CD14-positive monocyte (primary cell): ENCODE measurements around the gene HIVEP3. TPM values are rescaled to one million over a fixed set of nuclear protein-coding genes. Genes with fewer than 3 reads are reported as not detected.

Experiments used
- DNase-seq, 3 donors: peaks; one replicate each; pipeline ENCODE4 v3.0.0-alpha.2; 2011 to 2022
- H2AFZ ChIP-seq: 2 replicates; pipeline ENCODE4 v1.6.0; 2012; ENCODE audit warnings: mild to moderate bottlenecking, low read depth, low read length, inconsistent platforms; ENCODE audit not compliant: insufficient read depth, poor library complexity, severe bottlenecking
- H3K27ac ChIP-seq, 2 donors: 1 replicate in 1 of 2; 2 replicates in 1 of 2; pipeline ENCODE4 v1.5.1; 2012 to 2013; ENCODE audit warnings: low read length in 2 of 2, control low read depth in 1 of 2, inconsistent platforms in 1 of 2, low read depth in 1 of 2, mild to moderate bottlenecking in 1 of 2
- H3K27me3 ChIP-seq, 2 donors: one replicate each; pipeline versions ENCODE4 v1.6.0 to v1.6.1; 2011 to 2013; ENCODE audit warnings: low read length in 2 of 2; ENCODE audit not compliant: control insufficient read depth in 2 of 2, insufficient read depth in 2 of 2
- H3K36me3 ChIP-seq, 2 donors: replicated peaks in 1 of 2; 1 replicate in 1 of 2; 2 replicates in 1 of 2; pipeline versions ENCODE4 v1.5.1 to v1.6.1; 2012 to 2013; ENCODE audit warnings: low read length in 2 of 2, control low read depth in 1 of 2, inconsistent platforms in 1 of 2, mild to moderate bottlenecking in 1 of 2; ENCODE audit not compliant: insufficient read depth in 2 of 2, control insufficient read depth in 1 of 2
- H3K4me1 ChIP-seq, 2 donors: 1 replicate in 1 of 2; 2 replicates in 1 of 2; pipeline versions ENCODE4 v1.5.1 to v1.6.1; 2012 to 2013; ENCODE audit warnings: low read length in 2 of 2, control low read depth in 1 of 2, inconsistent platforms in 1 of 2, mild to moderate bottlenecking in 1 of 2, moderate library complexity in 1 of 2; ENCODE audit not compliant: insufficient read depth in 2 of 2, control insufficient read depth in 1 of 2
- H3K4me2 ChIP-seq: replicated peaks from 2 replicates; pipeline ENCODE3; 2012; ENCODE audit warnings: low read length, moderate library complexity, mild to moderate bottlenecking; ENCODE audit not compliant: poor library complexity, severe bottlenecking; ENCODE audit errors: extremely low read depth
- H3K4me3 ChIP-seq, 3 experiments: fragments of 200-600 bp in 1 of 3; sonication (generic) in 1 of 3; replicated peaks in 1 of 3; 1 replicate in 2 of 3; 2 replicates in 1 of 3; pipeline ENCODE4 v1.5.1; 2011 to 2013; ENCODE audit warnings: low read length in 3 of 3, mild to moderate bottlenecking in 3 of 3, control low read depth in 2 of 3, low read depth in 2 of 3, inconsistent platforms in 1 of 3, moderate library complexity in 1 of 3
- H3K79me2 ChIP-seq: 2 replicates; pipeline ENCODE4 v1.6.0; 2012; ENCODE audit warnings: mild to moderate bottlenecking, control low read depth, inconsistent platforms, low read length, moderate library complexity; ENCODE audit not compliant: insufficient read depth
- H3K9ac ChIP-seq: 2 replicates; pipeline ENCODE4 v1.6.0; 2017; ENCODE audit warnings: low read length, mild to moderate bottlenecking; ENCODE audit not compliant: insufficient read depth, poor library complexity, severe bottlenecking
- H3K9me3 ChIP-seq, 2 donors: replicated peaks in 1 of 2; 1 replicate in 1 of 2; 2 replicates in 1 of 2; pipeline versions ENCODE4 v1.5.1 to v1.6.1; 2012 to 2013; ENCODE audit warnings: low read length in 2 of 2, control low read depth in 1 of 2; ENCODE audit not compliant: control insufficient read depth in 1 of 2, insufficient read depth in 1 of 2
- H4K20me1 ChIP-seq: 2 replicates; pipeline ENCODE4 v1.6.0; 2012; ENCODE audit warnings: mild to moderate bottlenecking, low read length, control low read depth, moderate library complexity; ENCODE audit not compliant: insufficient read depth
- H3K27ac Mint-ChIP-seq, 7 donors: one replicate each; pipeline ENCODE4 v1.8.0; 2020; ENCODE audit warnings: mild to moderate bottlenecking in 7 of 7, mixed read lengths in 7 of 7, moderate library complexity in 6 of 7, inconsistent platforms in 2 of 7
- H3K27me3 Mint-ChIP-seq, 3 donors: one replicate each; pipeline ENCODE4 v1.8.0; 2021 to 2022; ENCODE audit warnings: low read depth in 3 of 3, mild to moderate bottlenecking in 3 of 3, mixed read lengths in 3 of 3, moderate library complexity in 3 of 3, inconsistent platforms in 1 of 3
- H3K36me3 Mint-ChIP-seq, 2 donors: one replicate each; pipeline ENCODE4 v1.8.0; 2020; ENCODE audit warnings: mixed read lengths in 2 of 2, inconsistent platforms in 1 of 2, mild to moderate bottlenecking in 1 of 2
- H3K4me1 Mint-ChIP-seq: one replicate; pipeline ENCODE4 v1.8.0; 2020; ENCODE audit warnings: mild to moderate bottlenecking, mixed read lengths
- H3K4me3 Mint-ChIP-seq, 2 donors: one replicate each; pipeline ENCODE4 v1.8.0; 2020; ENCODE audit warnings: mild to moderate bottlenecking in 2 of 2, mixed read lengths in 2 of 2, moderate library complexity in 1 of 2
- H3K9me3 Mint-ChIP-seq, 7 donors: one replicate each; pipeline ENCODE4 v1.8.0; 2020 to 2022; ENCODE audit warnings: mixed read lengths in 7 of 7, mild to moderate bottlenecking in 6 of 7, moderate library complexity in 6 of 7, inconsistent platforms in 2 of 7
- CTCF ChIP-seq: fragments of 200-600 bp; IDR thresholded peaks from one replicate; pipeline ENCODE4 v1.8.0; 2022; ENCODE audit warnings: antibody characterized with exemption, mild to moderate bottlenecking
- WGBS: methylation state at CpG from one replicate; pipeline ENCODE4 v1.1.5; 2013; ENCODE audit warnings: missing lambda C conversion rate; ENCODE audit not compliant: insufficient coverage; 5-methylcytosine and 5-hydroxymethylcytosine counted together
- intact Hi-C, 2 donors: fragments of 100-400 bp; cut with micrococcal nuclease; formaldehyde crosslinking; loops; one replicate each; pipeline versions ENCODE4 v1.15.0 to v1.15.1; 2023
- polyA plus RNA-seq, 3 donors: library from polyadenylated mRNA; depleted of rRNA in 1 of 3; unstranded in 2 of 3; stranded (reverse) in 1 of 3; fragments of 300-500 nt in 2 of 3; fragments of >200 nt in 1 of 3; fragmentation: Illumina TruSeq in 2 of 3; gene quantifications; 1 replicate in 2 of 3; 2 replicates in 1 of 3; pipeline ENCODE4 v1.2.3, GENCODE V29; 2012 to 2021

The HIVEP3 gene
- polyA plus RNA-seq, 3 donors = 1.2 to 3.7 (median 1.8) TPM

DNA sequence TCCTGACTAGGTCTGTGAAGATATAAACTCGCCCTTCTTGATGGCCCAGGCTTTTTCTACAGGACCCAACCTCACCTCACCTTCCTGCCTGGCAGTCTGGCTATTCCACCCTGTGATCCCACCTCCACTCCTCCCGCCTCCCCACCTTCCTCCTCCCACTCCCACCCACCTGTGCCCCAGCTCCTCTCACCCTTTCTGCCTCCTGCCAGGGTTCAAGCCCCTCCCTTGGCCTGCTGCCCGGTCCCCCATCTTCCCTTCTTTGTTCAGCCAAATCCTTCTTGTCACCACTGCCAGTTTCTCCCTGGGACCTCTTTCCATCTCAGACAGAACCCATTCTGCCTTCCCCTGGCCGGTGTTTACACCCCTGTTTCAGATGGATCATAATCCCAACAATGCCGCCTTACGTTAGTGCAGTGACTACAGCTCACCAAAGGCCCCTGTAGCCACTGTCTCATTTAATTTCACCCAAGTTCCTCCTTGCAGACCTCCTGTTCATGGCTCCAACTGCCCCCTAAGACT lies 306.7 kb downstream of the HIVEP3 start:
- WGBS = 93% methylated on average over 6 of the region's 6 CpGs
- Histone ChIP-seq H3K36me3 (no peaks in the 10 kb centered on the region), H3K27ac (no peak overlapping the region), H3K9ac (no peak overlapping the region), H3K27me3 (no peaks in the 10 kb centered on the region), H4K20me1 (peaks cover 86% of the 10 kb centered on the region), H3K9me3 (no peaks in the 10 kb centered on the region), H3K4me3 (no peak overlapping the region), H3K4me2 (no peak overlapping the region), H3K79me2 (no peaks in the 10 kb centered on the region), H2AFZ (no peak overlapping the region), H3K4me1 (peaks cover 5 to 10% of the 10 kb centered on the region in 2 donors)
- H3K4me1 Mint-ChIP-seq = peaks cover 22% of the 10 kb centered on the region
- DNase-seq = no peak
- peaks cover 16 to 26% of the 10 kb centered on the region in 2 donors for H3K36me3 Mint-ChIP-seq
- H3K9me3 Mint-ChIP-seq = peaks cover 0 to 1% (median 0%) of the 10 kb centered on the region in 7 donors
- intact Hi-C loops = no loop called here
- H3K27me3 Mint-ChIP-seq = peaks cover 0 to 5% (median 0%) of the 10 kb centered on the region in 3 donors
- H3K27ac Mint-ChIP-seq = no peak overlapping the region
- no peak overlapping the region for H3K4me3 Mint-ChIP-seq
- no peak for TF ChIP-seq CTCF

GRCh38 chr1:41611068-41611931 lies 307.4 kb downstream of the HIVEP3 start:
- Histone ChIP-seq H3K4me2 (no peak overlapping the region), H4K20me1 (peaks cover 85% of the 10 kb centered on the region), H3K9ac (no peak overlapping the region), H3K9me3 (no peaks in the 10 kb centered on the region), H2AFZ (no peak overlapping the region), H3K79me2 (no peaks in the 10 kb centered on the region), H3K27ac (no peak overlapping the region), H3K4me3 (no peak overlapping the region), H3K4me1 (peaks cover 5 to 10% of the 10 kb centered on the region in 2 donors), H3K36me3 (no peaks in the 10 kb centered on the region), H3K27me3 (no peaks in the 10 kb centered on the region)
- TF ChIP-seq CTCF = no peak
- no peak overlapping the region for H3K4me3 Mint-ChIP-seq
- 82% methylated on average over 15 of the region's 17 CpGs for WGBS
- peaks cover 16 to 24% of the 10 kb centered on the region in 2 donors for H3K36me3 Mint-ChIP-seq
- H3K27me3 Mint-ChIP-seq = peaks cover 0 to 5% (median 0%) of the 10 kb centered on the region in 3 donors
- DNase-seq = no peak
- H3K27ac Mint-ChIP-seq = no peak overlapping the region
- intact Hi-C loops = no loop called here
- H3K4me1 Mint-ChIP-seq = peaks cover 22% of the 10 kb centered on the region
- peaks cover 0 to 1% (median 0%) of the 10 kb centered on the region in 7 donors for H3K9me3 Mint-ChIP-seq
